Mucosa of rectum (tissue), 2 donors: ENCODE measurements around the gene PATJ.
"Not testable (repeated sequence)": the region's sequence is repeated elsewhere in the genome, so short reads cannot be mapped to it uniquely, and the experiment has no call there.

Experiments used
- H3K27ac ChIP-seq, 2 donors: one replicate each; pipeline ENCODE4 v1.7.0; 2013; ENCODE audit warnings: inconsistent platforms in 2 of 2, low read depth in 2 of 2, low read length in 2 of 2
- H3K27me3 ChIP-seq, 2 donors: one replicate each; pipeline ENCODE4 v1.7.0; 2013; ENCODE audit warnings: low read length in 2 of 2; ENCODE audit not compliant: control insufficient read depth in 2 of 2, insufficient read depth in 2 of 2
- H3K36me3 ChIP-seq, 2 donors: one replicate each; pipeline ENCODE4 v1.7.0; 2013; ENCODE audit warnings: low read length in 2 of 2; ENCODE audit not compliant: control insufficient read depth in 2 of 2, insufficient read depth in 2 of 2
- H3K4me1 ChIP-seq, 2 donors: one replicate each; pipeline ENCODE4 v1.7.0; 2013; ENCODE audit warnings: low read length in 2 of 2, mild to moderate bottlenecking in 1 of 2; ENCODE audit not compliant: control insufficient read depth in 2 of 2, insufficient read depth in 2 of 2
- H3K4me3 ChIP-seq, 2 donors: one replicate each; pipeline ENCODE4 v1.7.0; 2013; ENCODE audit warnings: low read length in 2 of 2
- H3K9ac ChIP-seq, 2 donors: one replicate each; pipeline ENCODE4 v1.7.0; 2013; ENCODE audit warnings: low read length in 2 of 2, low read depth in 1 of 2, mild to moderate bottlenecking in 1 of 2
- H3K9me3 ChIP-seq, 2 donors: one replicate each; pipeline ENCODE4 v1.7.0; 2013; ENCODE audit warnings: low read length in 2 of 2; ENCODE audit not compliant: control insufficient read depth in 2 of 2
- donor health status: healthy.
- donor health status: Normal muscosa, but diverticular disease.

Gene PATJ

DNA sequence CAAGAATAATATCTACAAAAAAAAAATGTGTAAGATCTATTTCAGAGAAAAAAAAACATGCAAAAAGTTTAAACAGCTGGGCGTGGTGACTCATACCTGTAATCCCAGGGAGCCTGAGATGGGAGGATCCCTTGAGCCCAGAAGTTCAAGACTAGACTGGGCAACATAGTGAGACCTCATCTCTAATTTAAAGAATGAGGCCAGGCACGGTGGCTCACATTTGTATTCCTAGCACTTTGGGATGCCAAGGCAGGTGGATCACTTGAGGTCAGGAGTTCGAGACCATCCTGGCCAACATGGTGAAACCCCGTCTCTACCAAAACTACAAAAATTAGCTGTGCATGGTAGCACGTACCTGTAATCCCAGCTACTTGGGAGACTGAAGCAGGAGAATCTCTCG lies 443.0 kb downstream of the PATJ start:
- H3K36me3 ChIP-seq = not testable (repeated sequence)

DNA sequence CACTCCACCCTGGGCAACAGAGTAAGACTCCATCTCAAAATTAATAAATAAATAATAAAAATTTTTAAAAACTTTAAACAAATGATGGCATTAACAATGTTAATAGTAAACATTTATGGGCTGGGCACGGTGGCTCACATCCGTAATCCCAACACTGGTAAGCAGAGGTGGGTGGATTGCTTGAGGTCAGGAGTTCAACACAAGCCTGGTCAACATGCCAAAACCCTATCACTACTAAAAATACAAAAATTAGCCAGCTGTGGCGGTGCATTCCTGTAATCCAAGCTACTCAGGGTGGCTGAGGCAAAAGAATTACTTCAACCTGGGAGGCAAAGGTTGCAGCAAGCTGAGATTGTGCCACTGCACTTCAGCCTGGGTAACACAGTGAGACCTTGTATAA lies 443.4 kb downstream of the PATJ start:
- H3K9ac ChIP-seq = no peak overlapping the region
- H3K9me3 ChIP-seq = no peaks in the 10 kb centered on the region
- H3K4me1 ChIP-seq = peaks cover 0 to 9% of the 10 kb centered on the region in 2 donors
- no peak overlapping the region for H3K4me3 ChIP-seq
- H3K27ac ChIP-seq = no peak overlapping the region
- H3K27me3 ChIP-seq = no peaks in the 10 kb centered on the region
- no peaks in the 10 kb centered on the region for H3K36me3 ChIP-seq

More for the DNA sequence above, 443.0 kb downstream of the PATJ start:
- H3K9ac ChIP-seq, H3K9me3 ChIP-seq, H3K27ac ChIP-seq, H3K4me3 ChIP-seq, H3K27me3 ChIP-seq: not testable (repeated sequence)
- peaks cover 0 to 13% of the 10 kb centered on the region in 2 donors for H3K4me1 ChIP-seq

DNA sequence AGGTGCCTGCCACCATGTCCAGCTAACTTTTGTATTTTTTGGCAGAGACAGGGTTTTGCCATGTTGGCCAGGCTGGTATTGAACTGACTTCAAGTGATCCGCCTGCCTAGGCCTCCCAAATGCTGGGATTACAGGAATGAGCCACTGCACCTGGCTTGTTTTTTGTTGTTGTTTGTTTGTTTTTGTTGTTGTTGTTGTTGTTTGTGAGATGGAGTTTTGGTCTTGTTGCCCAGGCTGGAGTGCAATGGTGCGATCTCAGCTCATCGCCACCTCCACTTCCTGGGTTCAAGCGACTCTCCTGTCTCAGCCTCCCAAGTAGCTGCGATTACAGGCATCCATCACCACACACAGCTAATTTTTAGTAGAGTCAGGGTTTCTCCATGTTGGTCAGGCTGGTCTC lies 445.3 kb downstream of the PATJ start:
- H3K27ac ChIP-seq = no peak overlapping the region
- no peaks in the 10 kb centered on the region for H3K27me3 ChIP-seq
- H3K9ac ChIP-seq = no peak overlapping the region
- no peaks in the 10 kb centered on the region for H3K36me3 ChIP-seq
- H3K4me1 ChIP-seq = peaks cover 0 to 6% of the 10 kb centered on the region in 2 donors
- H3K9me3 ChIP-seq = no peaks in the 10 kb centered on the region
- H3K4me3 ChIP-seq = no peak overlapping the region

DNA sequence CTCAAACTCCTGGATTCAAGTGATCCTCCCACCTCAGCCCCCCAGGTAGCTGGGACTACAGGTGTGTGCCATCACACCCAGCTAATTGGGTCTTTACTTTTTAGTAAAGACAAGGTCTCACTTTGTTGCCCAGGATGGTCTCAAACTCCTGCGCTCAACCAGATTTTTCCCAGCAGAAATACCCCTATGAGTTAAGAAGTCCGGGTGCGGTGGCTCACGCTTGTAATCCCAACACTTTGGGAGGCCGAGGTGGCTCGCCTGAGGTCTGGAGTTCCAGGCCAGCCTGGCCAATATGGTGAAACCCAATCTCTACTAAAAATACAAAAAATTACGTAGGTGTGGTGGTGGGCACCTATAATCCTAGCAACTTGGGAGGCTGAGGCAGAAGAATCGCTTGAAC lies 445.8 kb downstream of the PATJ start:
- H3K27me3 ChIP-seq = no peaks in the 10 kb centered on the region
- H3K9me3 ChIP-seq = no peaks in the 10 kb centered on the region
- H3K36me3 ChIP-seq = no peaks in the 10 kb centered on the region
- peaks cover 0 to 2% of the 10 kb centered on the region in 2 donors for H3K4me1 ChIP-seq
- no peak overlapping the region for H3K4me3 ChIP-seq
- H3K27ac ChIP-seq = no peak overlapping the region
- H3K9ac ChIP-seq = no peak overlapping the region

DNA sequence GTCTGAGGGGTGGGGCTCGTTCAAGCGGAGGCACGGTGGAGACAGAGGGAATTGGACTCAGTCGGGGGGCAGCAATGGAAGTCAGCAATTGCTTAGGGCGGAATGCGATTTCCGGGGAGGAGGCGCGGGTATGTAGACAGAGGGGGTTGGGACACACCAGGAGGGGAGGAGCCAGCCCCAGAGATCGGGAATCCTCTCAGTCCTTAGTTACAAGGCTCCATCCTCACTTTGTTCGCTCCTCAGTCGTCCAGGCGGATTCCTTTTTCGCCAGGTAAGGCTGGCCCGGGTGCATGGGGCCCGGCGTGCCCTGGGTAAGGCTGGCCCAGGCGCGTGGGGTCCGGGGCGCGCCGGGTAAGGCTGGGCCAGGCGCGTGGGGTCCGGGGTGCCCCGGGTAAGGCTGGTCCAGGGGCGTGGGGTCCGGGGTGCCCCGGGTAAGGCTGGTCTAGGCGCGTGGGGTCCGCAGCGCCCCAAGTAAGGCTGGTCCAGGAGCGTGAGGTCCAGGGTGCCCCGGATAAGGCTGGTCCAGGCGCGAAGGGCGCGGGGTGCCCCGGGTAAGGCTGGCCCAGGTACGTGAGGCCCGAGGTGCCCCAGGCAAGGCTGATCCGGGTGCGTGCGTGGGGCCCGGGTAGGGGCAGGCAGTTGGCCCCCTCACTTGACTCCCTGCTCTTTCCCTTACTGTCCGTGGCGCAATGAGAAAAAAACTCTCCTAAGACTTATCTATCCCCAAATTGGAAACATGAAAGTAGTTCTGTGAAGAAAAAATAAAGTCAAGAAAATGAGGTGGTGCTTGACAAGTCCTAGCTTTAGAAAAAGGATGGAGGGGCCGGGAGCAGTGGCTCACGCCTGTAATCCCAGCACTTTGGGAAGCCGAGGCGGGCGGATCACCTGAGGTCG lies 452.6 kb downstream of the PATJ start, which contains the start of gene L1TD1:
L1TD1 (plus strand) TSS at position 199 of the 894 bp plus-strand sequence. CDS start 11,780 bp downstream, outside the sequence.
- Histone ChIP-seq H3K27ac (peak within 1 kb of the TSS in 1 of 2 donors; percentile 23), H3K9ac (peak within 1 kb of the TSS in 1 of 2 donors; percentile 59)

DNA sequence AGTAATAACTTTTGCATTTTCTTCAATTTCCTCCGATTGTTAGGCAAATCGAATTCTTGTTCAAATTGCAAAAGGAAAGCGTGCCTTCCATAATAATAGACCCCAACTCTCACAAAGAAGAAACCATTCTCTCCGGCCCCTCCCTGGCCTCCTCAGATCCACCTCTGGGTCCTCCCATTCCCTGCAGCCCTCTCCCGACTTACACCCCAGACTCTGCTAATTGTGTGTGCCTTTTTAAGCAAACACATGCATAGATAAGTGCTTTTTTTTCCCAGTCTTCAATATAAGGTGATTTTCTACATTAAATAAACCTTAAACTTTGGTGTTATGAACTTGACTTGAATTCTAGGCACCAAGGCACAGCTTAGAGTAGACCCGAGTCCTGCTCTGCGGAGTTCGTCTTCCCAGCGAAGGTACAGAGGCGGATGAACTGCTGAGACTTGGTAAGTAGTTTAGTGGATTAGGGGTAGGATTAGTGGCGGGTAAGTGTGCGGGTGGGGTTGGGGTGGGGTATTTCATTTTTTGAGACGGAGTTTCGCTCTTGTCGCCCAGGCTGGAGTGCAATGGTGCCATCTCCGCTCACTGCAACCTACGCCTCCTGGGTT lies 453.9 kb downstream of the PATJ start:
- no peak overlapping the region for H3K9ac ChIP-seq
- H3K9me3 ChIP-seq = no peaks in the 10 kb centered on the region
- H3K36me3 ChIP-seq = no peaks in the 10 kb centered on the region
- no peak overlapping the region for H3K27ac ChIP-seq
- no peaks in the 10 kb centered on the region for H3K27me3 ChIP-seq
- no peaks in the 10 kb centered on the region for H3K4me1 ChIP-seq
- H3K4me3 ChIP-seq = peak overlapping the region in 1 of 2 donors; percentile 63

More for the DNA sequence above, 452.6 kb downstream of the PATJ start, which contains the start of gene L1TD1:
- H3K9me3 ChIP-seq = no peaks in the 10 kb centered on the region
- no peaks in the 10 kb centered on the region for H3K4me1 ChIP-seq
- H3K4me3 ChIP-seq = peak within 1 kb of the TSS; percentile 62 to 63
- no peaks in the 10 kb centered on the region for H3K27me3 ChIP-seq
- no peaks in the 10 kb centered on the region for H3K36me3 ChIP-seq

DNA sequence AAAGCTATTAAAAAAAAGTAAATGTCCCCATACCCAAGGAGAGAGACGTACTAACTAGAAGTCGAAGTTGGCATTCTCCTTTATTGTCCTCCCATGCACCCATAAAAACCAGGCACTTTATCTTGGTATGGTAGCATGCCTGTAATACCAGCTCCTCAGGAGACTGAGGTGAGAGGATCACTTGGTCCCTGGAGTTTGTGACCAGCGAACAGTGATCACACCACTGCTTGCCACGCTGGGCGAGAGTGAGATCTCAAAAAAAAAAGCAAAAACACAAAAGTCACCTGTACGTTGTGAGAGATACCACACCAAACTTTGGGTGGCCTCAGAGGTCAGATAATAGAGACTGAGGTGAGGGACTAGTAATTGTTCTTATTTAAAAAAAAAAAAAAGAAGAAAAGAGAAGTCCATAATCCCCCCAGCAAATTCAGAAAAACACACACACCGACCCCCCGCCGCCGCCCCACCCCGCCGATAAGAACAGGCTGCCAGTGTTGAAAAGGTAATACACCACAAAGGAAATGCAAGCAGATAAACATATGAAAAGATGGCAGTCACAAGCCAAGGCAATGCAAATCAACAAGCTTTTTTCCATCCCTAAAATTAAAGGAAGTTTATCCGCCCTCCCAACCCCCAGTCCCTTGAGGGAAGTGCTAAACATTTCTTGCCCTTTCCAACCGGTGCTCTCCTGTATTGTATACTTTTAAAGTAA lies 455.9 kb downstream of the PATJ start:
- H3K9me3 ChIP-seq = no peaks in the 10 kb centered on the region
- H3K27ac ChIP-seq = no peak overlapping the region
- H3K4me3 ChIP-seq = no peak overlapping the region
- H3K27me3 ChIP-seq = no peaks in the 10 kb centered on the region
- H3K4me1 ChIP-seq = no peaks in the 10 kb centered on the region
- H3K36me3 ChIP-seq = no peaks in the 10 kb centered on the region
- H3K9ac ChIP-seq = no peak overlapping the region

DNA sequence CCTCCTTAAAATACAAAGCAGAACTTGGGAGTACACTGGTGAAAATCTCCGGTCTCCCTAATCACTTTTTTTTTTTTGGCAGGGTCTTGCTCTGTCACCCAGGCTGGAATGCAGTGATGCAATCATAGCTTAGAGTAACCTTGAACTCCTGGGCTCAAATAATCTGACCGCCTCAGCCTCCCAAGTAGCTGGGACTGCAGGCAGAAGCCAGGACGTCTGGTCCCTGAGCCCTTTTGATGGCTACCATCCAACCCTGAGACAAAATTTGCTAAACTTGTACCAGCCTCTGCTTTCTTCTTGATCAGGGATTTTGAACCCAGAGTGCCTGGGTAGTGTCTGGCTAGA lies 456.5 kb downstream of the PATJ start:
- Histone ChIP-seq H3K4me1 (no peaks in the 10 kb centered on the region), H3K27me3 (no peaks in the 10 kb centered on the region), H3K4me3 (no peak overlapping the region), H3K9ac (no peak overlapping the region), H3K27ac (no peak overlapping the region), H3K36me3 (no peaks in the 10 kb centered on the region), H3K9me3 (no peaks in the 10 kb centered on the region)

DNA sequence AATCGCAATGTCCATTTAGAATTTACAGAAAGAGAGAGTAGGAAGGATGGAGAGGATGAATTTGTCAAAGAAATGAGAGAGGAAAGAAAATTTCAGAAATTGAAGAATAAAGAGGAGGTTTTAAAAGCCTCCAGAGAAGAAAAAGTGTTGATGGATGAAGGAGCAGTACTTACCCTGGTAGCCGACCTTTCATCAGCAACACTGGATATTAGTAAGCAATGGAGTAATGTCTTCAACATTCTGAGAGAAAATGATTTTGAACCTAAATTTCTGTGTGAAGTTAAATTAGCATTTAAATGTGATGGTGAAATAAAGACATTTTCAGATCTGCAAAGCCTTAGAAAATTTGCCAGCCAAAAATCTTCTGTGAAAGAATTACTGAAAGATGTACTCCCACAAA lies 464.9 kb downstream of the PATJ start:
- Histone ChIP-seq H3K4me1 (no peaks in the 10 kb centered on the region), H3K27ac (no peak overlapping the region), H3K36me3 (no peaks in the 10 kb centered on the region), H3K4me3 (no peak overlapping the region), H3K9ac (no peak overlapping the region), H3K9me3 (peaks cover 3% of the 10 kb centered on the region in 2 donors), H3K27me3 (no peaks in the 10 kb centered on the region)

DNA sequence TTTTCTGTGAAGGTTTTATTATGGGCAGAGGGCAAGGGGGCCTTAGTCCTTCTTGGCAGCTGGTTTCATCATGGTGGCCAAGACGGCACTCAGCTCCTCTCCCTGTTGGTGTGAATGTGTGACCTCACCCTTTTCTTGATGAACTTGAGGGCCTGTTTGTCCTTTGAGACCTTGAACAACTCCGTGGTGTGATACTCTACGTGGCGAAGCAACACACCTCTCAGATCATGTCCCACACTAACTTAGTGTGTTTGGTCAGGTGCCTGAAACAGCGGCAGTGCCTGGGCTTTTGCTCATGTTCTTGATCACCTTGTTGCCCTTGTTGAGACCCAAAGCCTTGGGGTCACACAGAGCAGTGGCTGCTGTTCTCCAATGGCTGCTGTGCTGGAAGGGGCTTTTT lies 465.8 kb downstream of the PATJ start:
- H3K9ac ChIP-seq = no peak overlapping the region
- H3K4me1 ChIP-seq = no peaks in the 10 kb centered on the region
- H3K4me3 ChIP-seq = no peak overlapping the region
- H3K9me3 ChIP-seq = peaks cover 3% of the 10 kb centered on the region in 2 donors
- no peak overlapping the region for H3K27ac ChIP-seq
- no peaks in the 10 kb centered on the region for H3K36me3 ChIP-seq
- H3K27me3 ChIP-seq = no peaks in the 10 kb centered on the region
